PC-3 (cell line): ENCODE measurements around the gene RUBCN. TPM values are rescaled to one million over a fixed set of nuclear protein-coding genes. Genes with fewer than 3 reads are reported as not detected.

Source experiments
- ATAC-seq: fragments of 200-7000 bp; cut with Tn5 transposase; 2 replicates; pipeline ENCODE4 v1.9.1; 2020; ENCODE audit warnings: mild to moderate bottlenecking, moderate library complexity
- BruUV-seq: library from RNA; stranded (reverse); fragments of 400-500 nt; replicated peaks from 2 replicates; lab custom pipeline; 2021; lab: Mats Ljungman, UMichigan
- CTCF ChIA-PET: fragments of 300-600 bp; sonication (Branson Sonifier 250); formaldehyde crosslinking; loops from one replicate; lab custom pipeline; 2022; ENCODE audit warnings: antibody characterized with exemption; lab: Charles Lee
- POLR2A ChIA-PET: fragments of 300-600 bp; sonication (Branson Sonifier 250); formaldehyde crosslinking; loops from one replicate; lab custom pipeline; 2022; ENCODE audit warnings: antibody characterized with exemption; ENCODE audit not compliant: unreplicated experiment; lab: Charles Lee
- DNase-seq: peaks from one replicate; pipeline ENCODE4 v3.0.0-alpha.2; 2015
- H2AFZ ChIP-seq: fragments of 300-600 bp; sonication (generic); 2 replicates; pipeline ENCODE4 v1.6.0; 2016; ENCODE audit warnings: antibody characterized with exemption, low read length
- H3F3A ChIP-seq: fragments of 300-600 bp; sonication (generic); one replicate; pipeline ENCODE4 v1.6.0; 2017; ENCODE audit warnings: antibody characterized with exemption, low read length, control low read depth, mild to moderate bottlenecking; ENCODE audit not compliant: unreplicated experiment
- H3K27ac ChIP-seq: fragments of 300-600 bp; sonication (generic); 2 replicates; pipeline ENCODE4 v1.5.1; 2016; ENCODE audit warnings: mild to moderate bottlenecking, low read length
- H3K27me3 ChIP-seq: fragments of 300-600 bp; sonication (generic); 2 replicates; pipeline ENCODE4 v1.6.1; 2016; ENCODE audit warnings: low read length, mixed read lengths
- H3K36me3 ChIP-seq: fragments of 300-600 bp; sonication (generic); 2 replicates; pipeline ENCODE4 v1.6.1; 2016; ENCODE audit warnings: low read depth, mixed run types, low read length, mixed read lengths
- H3K4me1 ChIP-seq: fragments of 300-600 bp; sonication (generic); 2 replicates; pipeline ENCODE4 v1.5.1; 2016; ENCODE audit warnings: low read length; ENCODE audit not compliant: insufficient read depth
- H3K4me2 ChIP-seq: fragments of 300-600 bp; sonication (generic); 2 replicates; pipeline ENCODE4 v1.6.0; 2016; ENCODE audit warnings: low read length
- H3K4me3 ChIP-seq: fragments of 300-600 bp; sonication (generic); 2 replicates; pipeline ENCODE4 v1.5.1; 2016; ENCODE audit warnings: mild to moderate bottlenecking, low read length, mixed read lengths
- H3K79me2 ChIP-seq: fragments of 300-600 bp; sonication (generic); 2 replicates; pipeline ENCODE4 v1.6.1; 2017; ENCODE audit warnings: low read length, mixed read lengths
- H3K9ac ChIP-seq: fragments of 300-600 bp; sonication (generic); 2 replicates; pipeline ENCODE4 v1.6.0; 2016; ENCODE audit warnings: mild to moderate bottlenecking, low read length
- H3K9me2 ChIP-seq: fragments of 300-600 bp; sonication (generic); replicated peaks from 2 replicates; pipeline ENCODE4 v1.6.1; 2016; ENCODE audit warnings: mixed run types, low read length, mixed read lengths
- H3K9me3 ChIP-seq: fragments of 300-600 bp; sonication (generic); 2 replicates; pipeline ENCODE4 v1.6.1; 2016; ENCODE audit warnings: low read length, mixed read lengths
- H4K20me1 ChIP-seq: fragments of 300-600 bp; sonication (generic); 2 replicates; pipeline ENCODE4 v1.6.1; 2016; ENCODE audit warnings: low read length, mixed read lengths
- CTCF ChIP-seq: fragments of 300-600 bp; sonication (generic); conservative IDR thresholded peaks from 2 replicates; pipeline ENCODE4 v1.5.1; 2017; ENCODE audit warnings: antibody characterized with exemption, low read depth, mild to moderate bottlenecking, low read length
- EZH2 ChIP-seq: fragments of 300-600 bp; sonication (generic); IDR thresholded peaks from one replicate; pipeline ENCODE4 v1.6.1; 2017; ENCODE audit warnings: antibody characterized with exemption, mild to moderate bottlenecking, low read length; ENCODE audit not compliant: unreplicated experiment
- EZH2phosphoT487 ChIP-seq: fragments of 300-600 bp; sonication (generic); IDR thresholded peaks from 2 replicates; pipeline ENCODE4 v1.6.1; 2018; ENCODE audit warnings: mild to moderate bottlenecking, antibody characterized with exemption, low read length, borderline replicate concordance
- intact Hi-C: fragments of 100-400 bp; cut with micrococcal nuclease; formaldehyde crosslinking; loops from 2 replicates; pipeline ENCODE4 v1.9.0; 2023
- total RNA-seq: library from RNA; depleted of rRNA; stranded (reverse); fragments of >200 nt; gene quantifications from 2 replicates; pipeline ENCODE4 v1.2.3, GENCODE V29; 2014

The RUBCN gene
- total RNA-seq, 1 experiment from 2014 or later, result 24.5 TPM

- Histone ChIP-seq H3K9me3 (no peaks in the 10 kb centered on the region), H3K27me3 (no peaks in the 10 kb centered on the region), H3K9ac (no peak overlapping the region), H3K4me1 (no peaks in the 10 kb centered on the region), H3F3A (no peaks in the 10 kb centered on the region), H3K9me2 (no peaks in the 10 kb centered on the region), H3K4me2 (no peak overlapping the region), H3K4me3 (no peak overlapping the region), H3K36me3 (peaks cover 16% of the 10 kb centered on the region; the same call in 1 of the 2 replicates), H3K27ac (no peak overlapping the region), H2AFZ (no peak overlapping the region), H3K79me2 (no peaks in the 10 kb centered on the region), H4K20me1 (no peaks in the 10 kb centered on the region)
- intact Hi-C loops, result no loop called here
- ChIA-PET CTCF (interaction anchor here (0.6 kb wide), 1 partner anchor 23 kb away, joined by 3 read pairs; no protein-coding TSS in a partner anchor), POLR2A (no interaction called here)
- TF ChIP-seq EZH2, result no peak
- TF ChIP-seq EZH2phosphoT487, result no peak
- TF ChIP-seq CTCF, result no peak
- ATAC-seq (no peak), DNase-seq (no peak)
- no TSS peak for BruUV-seq
These were observed 44.1 kb downstream of the RUBCN start for GRCh38 chr3:197692641-197693040.

GRCh38 chr3:197690754-197691153 lies 46.0 kb downstream of the RUBCN start:
- H2AFZ ChIP-seq, result no peak overlapping the region
- H3K9me2 ChIP-seq, result no peaks in the 10 kb centered on the region
- peaks cover 14% of the 10 kb centered on the region; the same call in 1 of the 2 replicates for H3K36me3 ChIP-seq
- no peak for DNase-seq
- no peaks in the 10 kb centered on the region for H3K27me3 ChIP-seq
- no peaks in the 10 kb centered on the region for H3F3A ChIP-seq
- ATAC-seq, result no peak
- intact Hi-C loops, result no loop called here
- no peaks in the 10 kb centered on the region for H3K4me1 ChIP-seq
- H3K4me3 ChIP-seq, result no peak overlapping the region
- no peaks in the 10 kb centered on the region for H4K20me1 ChIP-seq
- no peak overlapping the region for H3K4me2 ChIP-seq
- no peaks in the 10 kb centered on the region for H3K79me2 ChIP-seq
- no peak overlapping the region for H3K27ac ChIP-seq
- BruUV-seq, result no TSS peak
- CTCF ChIA-PET, result no interaction called here
- POLR2A ChIA-PET, result no interaction called here
- H3K9me3 ChIP-seq, result no peaks in the 10 kb centered on the region
- no peak for TF ChIP-seq EZH2phosphoT487
- TF ChIP-seq EZH2, result no peak
- TF ChIP-seq CTCF, result no peak
- no peak overlapping the region for H3K9ac ChIP-seq

GRCh38 chr3:197687570-197687969 lies 49.1 kb downstream of the RUBCN start:
- Histone ChIP-seq H3K4me2 (no peak overlapping the region), H3K27ac (no peak overlapping the region), H3K9ac (no peak overlapping the region), H4K20me1 (no peaks in the 10 kb centered on the region), H2AFZ (no peak overlapping the region), H3K4me1 (no peaks in the 10 kb centered on the region), H3K4me3 (no peak overlapping the region), H3F3A (no peaks in the 10 kb centered on the region), H3K9me3 (no peaks in the 10 kb centered on the region), H3K79me2 (no peaks in the 10 kb centered on the region), H3K36me3 (no peaks in the 10 kb centered on the region; the same call in 1 of the 2 replicates), H3K9me2 (no peaks in the 10 kb centered on the region), H3K27me3 (no peaks in the 10 kb centered on the region)
- ATAC-seq, result no peak
- ChIA-PET POLR2A (no interaction called here), CTCF (no interaction called here)
- DNase-seq, result no peak
- BruUV-seq, result no TSS peak
- intact Hi-C loops, result no loop called here
- no peak for TF ChIP-seq CTCF
- no peak for TF ChIP-seq EZH2phosphoT487
- TF ChIP-seq EZH2, result no peak
